Stimulated activated CD4-positive, alpha-beta T cell treated with anti-CD3 and anti-CD28 coated beads, TNF-alpha, amount 100 ng/mL, for 24 hours (primary cell): ENCODE measurements around the gene AUTS2.

Experiments
- DNase-seq, 3 experiments: peaks; one replicate each; pipeline ENCODE4 v3.0.0-alpha.2; 2020; ENCODE audit warnings: low read depth in 3 of 3

AUTS2 gene

DNA sequence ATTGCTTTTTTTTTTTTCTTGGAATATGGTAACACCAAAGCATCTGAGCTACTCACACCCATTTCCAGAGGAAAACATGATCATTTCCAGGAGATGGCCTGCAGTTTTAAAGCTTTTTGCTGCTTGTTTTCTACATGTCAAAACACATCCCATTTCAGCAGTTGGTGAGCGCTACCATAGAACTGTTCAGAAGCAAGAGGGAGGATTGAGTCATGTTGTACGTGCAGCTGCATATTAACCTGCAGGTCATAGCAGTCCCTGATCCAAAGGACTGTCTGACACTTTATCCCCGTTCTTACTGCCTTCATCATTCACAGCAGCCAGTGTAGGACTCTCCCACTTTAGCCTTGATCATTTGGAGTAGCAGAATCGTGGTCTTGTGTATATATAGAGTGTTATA lies 124.6 kb downstream of the AUTS2 start:
- DNase-seq = no peak

DNA sequence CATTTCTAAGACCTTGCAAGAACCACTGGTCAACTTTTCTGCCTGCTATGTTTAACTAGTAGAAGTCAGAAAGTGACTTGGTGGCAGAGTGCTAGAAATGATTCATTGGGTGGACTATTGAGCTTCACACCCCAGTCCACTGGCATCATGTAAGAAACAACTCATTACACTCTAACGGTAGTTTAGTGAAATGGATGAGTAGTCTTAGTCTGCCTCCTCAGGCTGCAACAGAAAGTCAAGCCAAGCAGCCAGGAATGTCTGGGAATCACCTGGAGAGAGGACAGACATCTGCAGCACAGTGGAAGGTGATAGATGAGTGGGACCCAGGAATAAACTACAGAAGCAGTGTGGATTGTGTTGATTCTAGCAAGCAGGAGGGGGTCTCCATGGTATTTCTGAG lies 125.4 kb downstream of the AUTS2 start:
- no peak for DNase-seq

DNA sequence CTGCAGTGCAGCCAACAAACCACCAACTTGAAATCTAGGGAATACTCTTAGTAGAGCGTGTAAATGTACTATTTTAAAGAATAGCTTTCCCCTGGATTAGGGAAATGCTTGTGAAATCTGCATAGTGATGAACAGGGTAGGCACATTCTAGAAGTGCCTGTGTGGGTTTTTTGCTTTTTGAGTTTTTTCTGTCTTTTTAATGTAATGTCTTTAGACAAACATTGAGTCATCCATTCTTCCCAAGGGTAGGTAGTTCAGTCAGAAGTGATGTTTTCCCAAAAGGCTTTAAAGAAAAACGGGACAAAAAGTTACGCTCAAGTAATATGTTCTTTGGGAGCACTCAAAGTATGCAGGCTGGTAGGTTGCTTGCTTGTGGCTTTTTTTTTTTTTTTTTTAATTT lies 130.0 kb downstream of the AUTS2 start:
- DNase-seq = no peak

DNA sequence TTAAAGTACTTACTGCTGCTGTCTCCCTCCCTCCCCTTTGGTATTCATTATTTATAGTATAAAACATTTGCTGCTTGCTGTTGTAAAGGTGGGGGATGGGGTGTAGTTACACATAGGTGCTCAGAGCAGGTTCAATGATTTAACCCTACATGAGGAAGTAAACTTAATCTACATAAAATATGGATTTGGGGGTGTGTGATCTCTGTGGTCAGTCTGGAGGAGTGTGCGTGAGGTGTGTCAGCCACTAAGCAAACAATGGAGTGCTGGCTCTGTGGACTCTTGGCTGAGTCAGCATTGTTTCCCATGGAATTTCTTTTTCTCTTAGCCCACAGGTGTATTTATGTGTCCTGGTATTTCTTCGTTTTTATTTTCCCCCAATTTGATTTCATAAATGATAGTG lies 133.9 kb downstream of the AUTS2 start:
- DNase-seq = no peak

DNA sequence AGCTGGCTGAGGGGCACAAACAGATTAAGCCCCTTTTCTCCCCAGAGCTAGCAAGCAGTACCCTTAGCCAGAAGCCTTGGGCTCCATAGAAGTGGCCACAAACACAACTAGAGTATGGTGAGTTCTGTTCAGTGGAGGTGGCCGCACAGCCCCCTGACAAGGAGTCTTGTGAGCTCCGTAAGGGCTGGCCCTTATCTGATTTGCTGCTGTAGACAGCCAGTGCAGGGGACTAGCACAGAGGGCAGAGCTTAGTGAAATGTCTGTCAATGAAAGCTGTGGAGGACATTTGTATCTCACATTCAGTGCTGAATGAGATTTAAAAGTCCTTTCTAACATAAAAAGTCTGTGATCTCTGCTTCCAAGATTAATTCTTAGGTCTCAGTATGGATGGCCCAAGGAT lies 137.3 kb downstream of the AUTS2 start:
- DNase-seq = no peak

DNA sequence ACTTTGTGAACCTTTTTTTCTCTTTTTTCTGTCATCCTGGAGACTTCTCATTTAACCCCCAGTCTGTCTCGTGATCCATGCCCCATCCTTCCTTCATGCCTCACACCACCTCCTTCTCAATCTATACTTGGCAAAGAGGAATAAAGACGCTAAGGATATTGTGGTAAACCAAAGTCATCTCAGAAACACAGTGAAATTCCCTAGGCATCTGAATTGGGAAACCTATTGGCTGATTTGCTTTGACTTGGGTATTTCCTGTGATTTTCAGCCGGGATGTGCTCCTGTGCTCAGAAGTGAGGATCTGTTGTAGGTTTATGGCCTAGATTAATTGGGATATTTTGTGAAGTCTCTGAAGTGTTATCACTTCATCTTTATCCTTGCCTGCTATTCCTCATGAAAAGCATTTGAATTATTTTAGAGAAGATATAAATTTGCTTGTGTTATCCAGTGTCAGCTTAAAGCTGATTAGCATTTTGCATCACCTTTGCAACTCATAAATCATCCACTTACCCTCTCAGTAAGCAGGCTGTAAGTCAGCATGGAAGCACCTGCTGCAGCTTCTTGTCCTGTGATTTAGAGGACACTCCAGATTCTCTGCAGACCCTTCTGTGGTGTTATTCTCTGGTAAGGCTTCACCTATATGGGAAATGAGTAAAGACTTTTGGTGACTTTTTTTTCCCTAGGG lies 138.0 kb downstream of the AUTS2 start:
- DNase-seq = no peak

DNA sequence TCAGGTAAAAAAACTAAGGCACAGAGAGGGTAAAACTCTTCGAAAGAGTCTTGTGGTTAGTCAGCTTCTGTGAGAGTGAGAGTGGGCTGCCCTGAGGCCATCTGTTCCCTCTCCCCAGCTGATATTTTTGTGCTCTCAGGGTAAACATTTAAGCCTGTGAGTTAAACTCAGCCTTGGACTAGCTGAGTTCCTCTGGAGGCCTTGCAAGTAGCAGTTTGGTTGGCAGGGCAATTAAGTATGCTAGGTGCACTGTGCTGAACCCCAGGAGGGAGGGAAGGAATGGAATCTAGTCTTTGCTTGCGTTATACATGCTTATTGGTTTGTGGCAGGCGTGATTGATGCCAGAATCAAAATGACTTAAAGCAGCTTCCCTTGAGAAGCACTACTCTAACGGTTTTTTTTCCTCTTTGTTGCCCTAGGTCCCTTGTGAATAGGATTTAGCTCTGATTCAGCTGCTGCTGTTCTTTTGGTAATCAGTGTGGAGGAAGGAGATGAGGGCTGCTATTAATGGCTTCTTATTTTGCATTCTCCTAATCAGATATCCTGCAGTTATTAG lies 140.2 kb downstream of the AUTS2 start:
- DNase-seq = no peak

DNA sequence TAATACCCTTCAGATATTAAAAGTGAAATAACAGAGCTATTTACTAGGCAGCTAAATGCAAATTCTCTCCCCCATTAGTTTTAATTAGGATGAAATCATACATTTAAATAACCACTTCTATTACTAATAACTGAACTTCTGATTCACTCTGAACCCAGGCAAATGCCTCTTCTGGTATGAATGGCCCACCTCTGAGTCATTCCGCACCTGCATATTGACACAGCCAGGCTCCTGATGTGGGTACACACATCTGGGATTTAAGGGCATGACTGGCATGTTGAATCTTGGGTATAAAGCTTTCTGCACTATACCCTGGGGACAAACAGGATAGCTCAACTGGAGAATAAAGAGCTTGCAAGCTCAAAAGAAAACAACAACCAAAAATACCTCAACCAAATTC lies 140.9 kb downstream of the AUTS2 start:
- peak in 1 of 3 experiments; percentile 14 for DNase-seq

DNA sequence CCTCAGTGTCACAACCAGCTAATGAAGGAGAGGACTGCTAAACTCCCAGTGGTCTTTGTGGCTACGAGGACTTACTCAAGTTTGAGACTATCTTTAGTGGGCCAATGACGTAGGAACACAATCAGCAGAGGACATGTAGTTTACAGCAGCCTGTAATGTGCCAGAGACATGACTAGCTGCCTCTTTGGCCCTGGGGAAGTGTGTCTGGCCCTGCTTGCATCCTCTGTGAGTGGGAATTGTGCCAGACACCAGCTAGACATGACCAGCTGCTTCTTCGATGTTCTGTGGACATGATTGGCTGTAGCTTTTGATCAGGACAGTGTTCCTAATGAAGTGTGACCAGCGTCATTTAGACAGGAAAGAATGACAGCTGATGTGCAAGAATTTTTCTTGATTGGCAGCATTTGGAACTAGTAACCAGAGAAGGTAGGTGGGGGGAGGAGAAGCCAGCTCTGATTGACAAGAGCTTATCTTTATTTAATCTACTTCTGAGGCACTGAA lies 141.7 kb downstream of the AUTS2 start:
- no peak for DNase-seq

DNA sequence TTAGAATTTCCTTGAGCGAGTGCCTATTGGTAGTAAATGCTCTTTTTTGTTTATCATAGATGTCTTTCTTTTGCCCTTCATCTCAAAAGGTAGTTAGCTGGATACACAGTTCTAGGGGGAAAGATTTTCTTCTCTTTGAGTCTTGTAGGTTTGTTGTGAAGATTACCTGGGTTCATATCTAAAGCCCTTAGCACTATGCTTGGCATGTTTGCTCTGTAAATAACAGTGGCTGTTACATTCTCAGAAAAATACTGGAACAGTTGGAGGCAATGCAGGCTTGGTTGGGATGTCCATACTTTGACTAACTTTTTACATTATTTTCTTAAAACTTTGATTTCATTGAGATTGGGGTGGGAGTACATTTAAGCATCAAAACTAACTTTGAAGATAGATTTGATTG lies 144.0 kb downstream of the AUTS2 start:
- no peak for DNase-seq

DNA sequence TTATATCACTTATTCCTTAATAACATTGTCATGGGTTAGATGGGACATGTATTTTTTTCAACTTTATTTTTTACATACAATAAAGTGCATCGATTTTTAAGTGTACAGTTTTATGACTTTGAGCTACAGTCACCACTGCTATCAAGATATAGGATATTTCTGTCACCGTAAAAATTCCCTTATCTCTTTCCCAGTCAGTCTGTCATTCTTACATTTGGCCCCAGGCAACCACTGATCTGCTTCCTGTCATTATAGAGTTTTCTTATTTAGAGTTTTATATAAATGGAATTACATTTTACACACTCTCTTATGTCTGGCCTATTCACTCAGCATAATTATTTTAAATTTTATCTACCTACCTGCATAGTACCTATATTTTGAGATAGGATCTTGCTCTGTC lies 145.2 kb downstream of the AUTS2 start:
- no peak for DNase-seq

DNA sequence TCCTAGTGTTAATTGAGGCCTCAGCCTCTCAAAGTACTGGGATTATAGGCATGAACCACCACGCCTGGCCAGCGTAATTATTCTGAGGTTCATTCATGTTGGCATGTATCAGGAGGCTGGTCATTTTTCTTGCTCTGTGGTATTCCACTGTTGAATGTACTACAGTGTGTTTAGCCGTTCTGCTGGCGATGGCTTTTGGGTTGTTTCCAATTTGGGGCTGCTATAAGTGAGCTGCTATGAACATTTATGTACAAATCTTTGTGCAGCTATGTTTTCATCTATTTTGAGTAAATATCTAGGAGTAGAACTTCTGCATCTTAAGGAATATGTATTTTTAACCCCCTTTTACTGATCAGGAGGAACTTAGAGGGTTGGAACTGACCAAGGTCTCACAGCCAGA lies 145.8 kb downstream of the AUTS2 start:
- no peak for DNase-seq

DNA sequence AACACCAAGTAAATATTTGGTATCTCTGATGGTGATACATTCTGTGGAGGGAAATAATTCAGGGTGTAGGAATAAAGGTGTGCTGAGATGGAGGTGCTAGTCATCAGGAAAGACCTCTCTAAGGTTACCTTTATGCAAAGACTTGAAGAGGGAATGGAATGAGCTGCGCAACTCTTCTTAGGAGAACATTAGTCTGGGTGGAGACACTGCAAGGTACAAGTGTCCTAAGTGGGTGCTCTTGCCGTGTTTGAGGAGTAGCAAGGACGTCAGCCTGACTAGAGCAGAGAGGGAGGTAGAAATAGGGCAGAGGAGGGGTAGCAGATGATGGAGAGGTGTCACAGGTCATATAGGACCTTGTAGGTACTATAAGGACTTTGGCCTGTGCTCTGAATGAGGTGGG lies 148.1 kb downstream of the AUTS2 start:
- DNase-seq = no peak

DNA sequence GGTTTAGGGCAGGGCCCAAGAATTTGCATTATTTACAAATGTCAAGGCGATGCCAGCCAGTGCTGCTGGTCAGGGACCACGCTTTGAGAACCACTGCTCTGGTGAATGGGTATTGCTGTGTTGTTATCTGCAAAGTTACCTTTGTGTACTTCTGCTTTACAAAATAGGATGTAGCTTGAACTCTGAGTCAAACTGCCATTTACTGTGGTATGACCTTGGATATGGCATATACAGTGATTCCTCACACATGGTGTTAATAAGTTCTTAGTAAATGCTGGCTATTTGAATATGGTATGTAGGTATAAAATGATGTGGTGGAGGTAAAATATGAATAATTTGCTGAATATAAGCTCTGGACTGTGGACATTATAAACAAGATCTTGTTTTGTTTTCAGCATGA lies 148.9 kb downstream of the AUTS2 start:
- no peak for DNase-seq

DNA sequence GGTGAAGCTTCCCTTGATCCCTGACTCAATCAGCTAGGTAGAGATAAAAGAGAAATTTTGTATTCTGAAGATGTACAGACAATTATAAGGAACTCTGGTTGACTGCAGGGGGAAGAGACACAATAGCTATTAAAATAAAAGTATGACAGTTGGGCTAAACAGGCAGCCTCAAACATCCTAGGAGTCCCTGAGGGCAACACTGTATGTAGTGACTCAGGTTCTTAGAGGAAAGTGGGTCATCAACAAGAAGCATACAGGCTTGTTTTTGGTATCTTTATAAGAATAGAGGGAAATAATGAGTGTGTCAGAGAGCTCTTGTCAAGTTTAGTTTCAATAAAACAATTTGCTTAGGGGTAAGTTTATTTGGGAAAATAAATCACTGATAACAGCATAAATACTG lies 150.3 kb downstream of the AUTS2 start:
- DNase-seq = no peak

DNA sequence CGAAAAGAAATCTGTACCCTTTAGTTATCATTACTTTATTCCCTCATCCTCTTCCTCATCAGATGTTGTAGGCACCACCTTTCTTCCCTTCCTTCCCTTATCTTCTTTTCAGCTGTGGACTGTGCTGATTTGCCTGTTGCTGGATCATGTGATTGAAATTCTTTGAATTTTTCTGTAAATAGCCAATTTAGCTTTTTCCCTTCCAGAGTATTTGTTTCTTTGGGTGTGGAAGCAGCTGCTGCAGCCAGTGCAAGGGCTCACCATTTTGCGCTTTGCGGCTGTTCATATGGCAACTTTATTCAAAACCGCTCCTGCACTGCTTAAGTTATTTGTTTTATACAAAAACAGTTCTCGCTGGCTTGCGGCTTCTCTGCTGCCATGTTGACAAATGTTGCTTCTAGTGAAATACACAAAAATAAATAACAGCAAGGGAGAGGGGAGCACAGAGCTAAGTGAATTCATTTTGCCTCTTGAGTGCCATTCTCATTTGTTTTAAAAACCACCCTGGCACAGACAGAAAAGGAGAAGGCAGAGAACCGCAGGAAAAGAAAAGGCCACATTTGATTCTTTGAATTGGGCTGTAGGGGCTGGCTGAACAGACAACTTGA lies 151.2 kb downstream of the AUTS2 start:
- DNase-seq = no peak

DNA sequence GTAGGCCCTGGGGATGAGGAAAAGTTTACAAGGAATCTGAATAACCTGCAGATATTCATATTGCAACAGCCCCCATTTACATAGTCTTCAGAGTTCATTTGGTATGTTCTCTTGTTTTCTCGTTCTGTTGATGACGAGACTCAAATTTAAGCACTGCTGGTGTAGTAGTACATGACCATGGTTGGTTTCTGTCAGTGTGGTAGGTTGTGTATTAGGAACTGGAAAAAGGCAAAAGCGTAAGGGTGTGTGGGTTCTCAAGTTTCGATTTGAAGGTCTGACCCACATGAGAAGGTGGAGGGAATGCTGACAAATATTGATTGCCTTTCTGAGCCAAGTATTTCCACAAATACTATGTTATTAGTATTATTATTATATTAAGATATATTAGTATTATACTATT lies 151.7 kb downstream of the AUTS2 start:
- no peak for DNase-seq

DNA sequence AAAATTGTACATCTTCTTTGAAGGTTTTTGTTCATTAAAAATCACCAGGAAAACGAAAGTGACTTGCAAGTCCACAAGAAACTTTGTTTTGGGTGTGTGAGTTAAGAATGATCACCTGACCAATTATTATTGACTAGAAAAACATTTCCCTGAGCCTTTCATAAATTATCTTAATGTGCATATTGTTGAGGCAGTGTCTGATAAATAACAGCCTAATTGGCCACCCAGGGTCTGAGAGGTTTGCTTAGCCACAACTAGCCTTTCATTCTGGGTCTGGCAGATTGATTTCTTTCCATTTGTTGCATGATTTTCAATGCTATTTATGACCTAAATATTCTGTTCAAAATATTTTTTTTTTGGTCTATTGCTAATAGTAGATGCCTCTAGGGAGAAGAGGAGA lies 152.8 kb downstream of the AUTS2 start:
- no peak for DNase-seq

DNA sequence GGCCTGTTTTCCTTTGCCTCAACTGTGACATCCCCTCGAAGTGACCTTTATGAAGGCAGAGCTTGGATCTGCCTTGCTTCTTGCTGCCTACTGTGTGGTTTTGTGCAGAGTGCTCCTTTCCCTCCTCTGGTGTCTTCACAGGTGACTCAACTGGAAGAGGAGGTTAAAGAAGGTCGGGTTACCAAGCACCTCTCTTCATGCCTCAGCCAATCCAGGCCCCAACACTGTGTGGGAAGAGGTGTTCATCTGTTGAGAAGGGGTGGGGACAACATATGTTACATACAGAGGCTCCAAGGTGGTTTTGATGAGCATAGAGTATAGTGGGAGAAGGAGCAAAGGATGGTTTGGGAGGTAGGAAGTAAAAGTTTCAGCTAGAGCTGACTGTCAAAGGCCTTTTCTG lies 155.7 kb downstream of the AUTS2 start:
- DNase-seq = no peak

DNA sequence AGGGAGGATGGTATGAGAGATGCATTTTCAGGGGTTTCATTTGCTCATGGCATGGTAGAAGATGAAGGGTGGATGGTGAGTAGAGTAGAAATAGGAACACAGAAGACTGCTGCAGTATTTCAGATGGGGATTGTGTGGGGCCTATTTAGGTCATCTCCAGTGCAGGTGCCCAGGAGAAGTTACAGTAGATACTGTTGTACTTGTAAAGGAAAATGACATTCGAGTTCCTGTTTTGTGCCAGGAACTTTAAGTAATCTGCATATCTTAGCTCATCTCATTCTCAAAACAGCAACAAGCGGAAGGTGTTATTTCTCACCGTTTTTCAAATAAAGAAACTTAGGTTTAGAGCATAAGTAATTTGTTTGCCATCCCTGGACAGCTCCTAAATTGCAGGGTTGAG lies 156.2 kb downstream of the AUTS2 start:
- DNase-seq = no peak

DNA sequence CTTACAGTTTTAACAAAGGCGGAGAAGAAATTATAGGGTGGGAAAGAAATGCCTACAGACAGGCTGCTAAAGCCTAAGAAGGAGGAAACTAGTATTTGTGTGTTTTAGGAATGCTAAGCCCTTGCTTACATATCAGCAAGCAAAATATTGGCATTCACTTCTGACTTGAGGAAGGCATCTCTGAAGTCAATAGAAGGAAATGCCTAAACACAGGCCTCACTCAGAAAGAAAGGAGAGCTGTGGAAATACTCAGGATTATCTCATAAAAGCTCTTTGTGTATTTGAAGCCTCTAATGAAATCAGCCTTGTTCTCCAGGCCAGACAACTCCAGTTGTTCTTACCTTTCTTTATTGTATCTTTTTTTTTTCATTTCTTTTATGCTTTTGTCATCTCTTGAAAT lies 158.0 kb downstream of the AUTS2 start:
- no peak for DNase-seq

DNA sequence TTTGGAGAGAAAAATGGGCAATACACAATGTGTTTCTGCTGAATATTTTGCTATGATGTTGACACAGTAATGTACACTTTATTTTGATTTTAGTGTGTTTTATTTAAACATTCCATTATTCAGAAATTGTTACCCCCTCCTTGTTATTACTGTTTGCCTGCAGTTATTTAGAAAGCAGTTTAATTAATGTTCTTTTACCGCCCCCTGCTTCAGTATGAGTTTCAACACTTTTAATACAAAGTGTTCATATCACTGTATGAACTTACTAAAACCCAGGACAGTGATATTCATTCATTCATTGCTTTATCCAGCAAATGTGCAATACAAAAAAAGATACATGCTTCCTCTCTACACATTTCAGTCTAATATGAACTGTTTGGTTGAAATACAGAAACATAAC lies 159.3 kb downstream of the AUTS2 start:
- no peak for DNase-seq

DNA sequence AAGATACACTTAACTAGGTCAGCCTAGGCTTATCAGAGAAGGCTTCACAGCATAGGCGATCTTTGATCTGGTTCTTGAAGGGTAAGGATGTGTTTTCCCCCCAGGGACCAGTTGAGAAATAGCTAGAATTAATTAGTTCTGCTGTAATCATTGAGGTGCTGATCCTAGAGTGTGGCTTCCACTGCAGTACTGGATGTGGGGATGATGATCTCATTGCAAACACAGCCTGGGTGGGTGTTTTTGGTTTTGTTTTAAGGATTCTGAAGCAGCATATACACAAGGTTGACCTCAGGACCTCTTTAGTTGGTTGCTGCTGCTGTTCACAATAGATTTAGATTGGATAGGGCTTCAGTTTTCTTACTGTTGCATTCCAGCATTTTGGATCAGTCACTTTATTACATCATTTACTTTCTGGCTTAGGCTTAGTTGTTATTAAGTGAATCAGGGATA lies 159.7 kb downstream of the AUTS2 start:
- DNase-seq = no peak
